GM12878 (cell line): ENCODE results near the gene CMTM1. TPM values are rescaled to one million over a fixed set of nuclear protein-coding genes. Genes with fewer than 3 reads are reported as not detected.

Experiments
- ATAC-seq: fragments of 200-7000 bp; cut with Tn5 transposase; 3 replicates; pipeline ENCODE4 v1.9.1; 2020; ENCODE audit warnings: mild to moderate bottlenecking, moderate library complexity
- BruUV-seq: library from RNA; stranded (reverse); fragments of 400-500 nt; replicated peaks from 2 replicates; lab custom pipeline; 2021; lab: Mats Ljungman, UMichigan
- CTCF ChIA-PET: fragments of 300-600 bp; sonication (Branson Sonifier 250); formaldehyde crosslinking; extraction: SDS; loops from one replicate; lab custom pipeline; 2021; ENCODE audit warnings: inconsistent platforms; lab: Yijun Ruan, JAX
- POLR2A ChIA-PET: fragments of 350-600 bp; formaldehyde crosslinking; extraction: SDS; loops from one replicate; lab custom pipeline; 2021; ENCODE audit warnings: inconsistent platforms; lab: Charles Lee
- RAD21 ChIA-PET: fragments of 300-600 bp; sonication (Branson Sonifier 250); formaldehyde crosslinking; loops from one replicate; lab custom pipeline; 2023; ENCODE audit warnings: antibody characterized with exemption; ENCODE audit not compliant: unreplicated experiment; lab: Charles Lee
- SMC1A ChIA-PET: fragments of 300-600 bp; sonication (Branson Sonifier 250); formaldehyde crosslinking; loops from one replicate; lab custom pipeline; 2023; ENCODE audit not compliant: unreplicated experiment, uncharacterized antibody; lab: Charles Lee
- DNase-seq: peaks from one replicate; pipeline ENCODE4 v3.0.0-alpha.2; 2011; ENCODE audit warnings: low read depth, low spot score
- FAIRE-seq: peaks from 3 replicates; lab custom pipeline; 2011; peaks lifted over from hg19 to GRCh38; lab: Jason Lieb, UNC
- H2AFZ ChIP-seq: 2 replicates; pipeline ENCODE4 v1.6.0; 2011; ENCODE audit warnings: low read depth, low read length, control low read depth; ENCODE audit not compliant: control insufficient read depth
- H3K27ac ChIP-seq: 2 replicates; pipeline ENCODE4 v1.5.1; 2011; ENCODE audit warnings: control low read depth; ENCODE audit not compliant: control insufficient read depth, insufficient read depth
- H3K27me3 ChIP-seq, 2 experiments: replicated peaks in 1 of 2; 2 replicates each; pipeline versions ENCODE4 v1.6.0 to v1.6.1; 2011; ENCODE audit warnings: low read length in 1 of 2; ENCODE audit not compliant: control insufficient read depth in 2 of 2, insufficient read depth in 2 of 2
- H3K36me3 ChIP-seq, 2 experiments: 2 replicates each; pipeline ENCODE4 v1.5.1; 2011; ENCODE audit warnings: low read length in 1 of 2; ENCODE audit not compliant: control insufficient read depth in 2 of 2, insufficient read depth in 2 of 2
- H3K4me1 ChIP-seq: 2 replicates; pipeline ENCODE4 v1.6.1; 2011; ENCODE audit warnings: mild to moderate bottlenecking, low read length, moderate library complexity, mixed read lengths; ENCODE audit not compliant: control insufficient read depth, insufficient read depth
- H3K4me2 ChIP-seq: 2 replicates; pipeline ENCODE4 v1.6.0; 2011; ENCODE audit warnings: control low read depth; ENCODE audit not compliant: control insufficient read depth, insufficient read depth
- H3K4me3 ChIP-seq: fragments of 200-600 bp; sonication (generic); 2 replicates; pipeline ENCODE4 v1.5.1; 2016
- H3K79me2 ChIP-seq: 2 replicates; pipeline ENCODE4 v1.6.0; 2011; ENCODE audit warnings: low read length; ENCODE audit not compliant: control insufficient read depth, insufficient read depth
- H3K9ac ChIP-seq: 2 replicates; pipeline ENCODE4 v1.8.0; 2011; ENCODE audit warnings: low read length, control low read depth, mixed read lengths; ENCODE audit not compliant: control insufficient read depth, insufficient read depth
- H3K9me3 ChIP-seq: replicated peaks from 3 replicates; pipeline ENCODE4 v1.5.1; 2011; ENCODE audit warnings: mild to moderate bottlenecking, low read length; ENCODE audit not compliant: control insufficient read depth, insufficient read depth
- H4K20me1 ChIP-seq: 2 replicates; pipeline ENCODE4 v1.6.0; 2011; ENCODE audit not compliant: control insufficient read depth, insufficient read depth
- CHD2 ChIP-seq: IDR thresholded peaks from 2 replicates; pipeline ENCODE4 v1.6.1; 2011; ENCODE audit warnings: low read depth, low read length, improper control_type of control experiment, borderline replicate concordance
- CHD4 ChIP-seq: fragments of 200-600 bp; sonication (generic); IDR thresholded peaks from 2 replicates; pipeline ENCODE4 v1.6.1; 2016; ENCODE audit warnings: mild to moderate bottlenecking
- JUNB ChIP-seq: IDR thresholded peaks from 2 replicates; pipeline ENCODE4 v1.6.1; 2016; ENCODE audit warnings: antibody characterized with exemption, mild to moderate bottlenecking
- MTA2 ChIP-seq: fragments of 450-650 bp; IDR thresholded peaks from 2 replicates; pipeline ENCODE4 v1.6.1; 2016; ENCODE audit warnings: low read depth, mild to moderate bottlenecking, moderate library complexity
- RB1 ChIP-seq: fragments of 450-650 bp; formaldehyde crosslinking; IDR thresholded peaks from 2 replicates; pipeline ENCODE4 v1.6.1; 2017; ENCODE audit warnings: mild to moderate bottlenecking, borderline replicate concordance
- SMARCA5 ChIP-seq: fragments of 450-650 bp; IDR thresholded peaks from 2 replicates; pipeline ENCODE4 v1.6.1; 2017; ENCODE audit warnings: mild to moderate bottlenecking
- STAT1 ChIP-seq: fragments of 450-650 bp; conservative IDR thresholded peaks from 2 replicates; pipeline ENCODE4 v1.6.1; 2014; ENCODE audit warnings: antibody characterized with exemption, mild to moderate bottlenecking
- TCF12 ChIP-seq: IDR thresholded peaks from 2 replicates; pipeline ENCODE4 v1.6.1; 2011; ENCODE audit warnings: low read depth, mild to moderate bottlenecking, low read length
- WRNIP1 ChIP-seq: IDR thresholded peaks from 2 replicates; pipeline ENCODE4 v1.6.1; 2011; ENCODE audit warnings: low read depth, low read length, improper control_type of control experiment, borderline replicate concordance
- WGBS: methylation state at CpG from one replicate; pipeline ENCODE4 v1.1.6; 2016; ENCODE audit warnings: low lambda C conversion rate; ENCODE audit not compliant: insufficient replicate concordance, insufficient coverage; ENCODE audit errors: missing lambda C conversion rate; 5-methylcytosine and 5-hydroxymethylcytosine counted together
- in situ Hi-C: fragments of 300-500 bp; cut with MboI; formaldehyde crosslinking; loops from 9 replicates; pipeline ENCODE4 v1.14.3; 2018; ENCODE audit warnings: mixed read lengths
- intact Hi-C: fragments of 100-400 bp; cut with micrococcal nuclease; formaldehyde crosslinking; loops from one replicate; pipeline ENCODE4 v1.14.2; 2022; ENCODE audit not compliant: unreplicated experiment
- polyA plus RNA-seq, 11 experiments: library from polyadenylated mRNA; depleted of rRNA in 4 of 11; unstranded in 6 of 11; stranded (reverse) in 5 of 11; fragments of >200 nt; fragmentation: Nextera tagmentation in 4 of 11; fragmentation: Illumina TruSeq in 1 of 11; extraction: Ambion mirVana in 4 of 11; extraction: Trizol in 1 of 11; gene quantifications; 1 replicate in 1 of 11; 2 replicates in 10 of 11; pipeline versions ENCODE4 v1.2.1 to v1.2.3, GENCODE V29; 2011 to 2016; ENCODE audit warnings: inconsistent platforms in 2 of 11, missing spikeins in 2 of 11, low read depth in 1 of 11
- total RNA-seq, 4 experiments: library from RNA; depleted of rRNA in 3 of 4; stranded (reverse); fragments of >200 nt in 3 of 4; fragmentation: Illumina TruSeq in 1 of 4; extraction: Trizol in 1 of 4; gene quantifications; 2 replicates each; pipeline versions ENCODE4 v1.2.1 to v1.2.3, GENCODE V29; 2013 to 2021
- TF ChIP-seq, protein P1 (sequence below): fragments of 450-650 bp; IDR thresholded peaks from 2 replicates; pipeline ENCODE4 v1.6.1; 2018; ENCODE audit warnings: borderline replicate concordance, mild to moderate bottlenecking; ENCODE audit not compliant: partially characterized antibody
- TF ChIP-seq, protein P2 (sequence below): fragments of 450-650 bp; IDR thresholded peaks from 2 replicates; pipeline ENCODE4 v1.6.1; 2014; ENCODE audit warnings: mild to moderate bottlenecking
- TF ChIP-seq, protein P3 (sequence below): IDR thresholded peaks from 2 replicates; pipeline ENCODE4 v1.6.1; 2012; ENCODE audit warnings: low read depth, low read length, improper control_type of control experiment
- TF ChIP-seq, protein P4 (sequence below): fragments of 450-650 bp; IDR thresholded peaks from 2 replicates; pipeline ENCODE4 v1.6.1; 2016; ENCODE audit warnings: mild to moderate bottlenecking, moderate library complexity, borderline replicate concordance

The CMTM1 gene
- total and polyA plus RNA-seq, 10 of the 15 experiments (the other 5 are each of a cell fraction or from before 2014, with no cell fraction given): 0.09 to 3.0 (median 1.4) TPM; not detected in 2

DNA sequence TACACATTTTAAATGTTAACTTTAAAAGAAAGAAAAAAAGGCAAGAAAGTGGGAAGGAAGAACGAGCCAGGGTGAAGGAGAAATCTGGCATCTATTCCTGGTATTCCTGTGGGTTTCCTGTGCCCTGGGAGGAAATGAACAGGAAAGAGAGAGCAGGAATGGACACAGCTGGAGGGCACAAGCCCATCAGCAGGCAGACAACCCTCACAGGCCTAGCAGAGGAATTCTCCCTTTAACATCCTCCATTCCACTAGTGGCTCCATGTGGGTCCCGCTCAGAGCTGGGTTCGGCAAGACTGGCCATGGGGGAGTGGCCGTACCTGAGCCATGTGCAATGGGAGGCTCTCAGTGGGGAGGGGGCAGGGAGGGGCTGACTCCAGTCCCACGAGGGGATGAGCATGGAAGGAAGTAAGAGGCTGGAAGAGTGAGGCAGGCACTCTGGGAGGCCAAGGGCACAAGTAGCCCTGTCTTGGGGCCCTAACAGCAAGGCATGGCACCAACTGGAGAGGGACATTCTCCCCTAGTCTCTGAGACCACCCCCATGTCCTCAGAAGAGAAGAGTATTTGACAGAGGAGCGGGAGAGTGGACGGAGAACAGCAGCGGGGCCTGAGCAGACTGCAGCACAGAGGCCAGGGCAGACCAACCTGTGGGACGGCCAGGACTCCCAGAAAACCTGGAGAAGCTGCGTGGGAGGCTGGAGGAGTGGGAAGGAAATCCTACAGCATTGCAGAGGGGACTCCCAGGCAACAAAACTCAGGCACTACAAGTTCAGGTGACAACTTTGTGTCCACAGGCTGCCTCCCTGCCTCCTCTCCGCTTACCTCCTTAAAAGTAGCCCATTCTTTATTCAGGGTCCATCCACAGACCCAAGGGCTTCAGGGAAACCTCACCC is 46.5 kb upstream of the CMTM1 start:
- no peak for FAIRE-seq
- WGBS: 75% methylated on average over 11 of the region's 11 CpGs
- no peaks in the 10 kb centered on the region for H3K27me3 ChIP-seq
- ChIA-PET SMC1A (interaction anchor here (0.7 to 5.4 kb wide), 7 partner anchors 7 to 70 kb away, joined by 3 to 86 read pairs (median 3); partner anchors contain the start of genes CKLF and TK2), CTCF (interaction anchor here (3.0 to 6.0 kb wide), 2 partner anchors 32 to 70 kb away, joined by 20 to 35 read pairs; partner anchors contain the start of genes CKLF and TK2), RAD21 (interaction anchor here (1.0 to 1.6 kb wide), 4 partner anchors 11 to 62 kb away, joined by 3 to 8 read pairs (median 4); partner anchors contain the start of gene CKLF), POLR2A (interaction anchor here (1.0 to 3.1 kb wide), 2 partner anchors 28 to 43 kb away, joined by 3 to 18 read pairs; no protein-coding TSS in a partner anchor)
- H3K27ac ChIP-seq: no peak overlapping the region
- no peak for TF ChIP-seq CHD4
- no peak for TF ChIP-seq WRNIP1
- TF ChIP-seq, protein P1, sequence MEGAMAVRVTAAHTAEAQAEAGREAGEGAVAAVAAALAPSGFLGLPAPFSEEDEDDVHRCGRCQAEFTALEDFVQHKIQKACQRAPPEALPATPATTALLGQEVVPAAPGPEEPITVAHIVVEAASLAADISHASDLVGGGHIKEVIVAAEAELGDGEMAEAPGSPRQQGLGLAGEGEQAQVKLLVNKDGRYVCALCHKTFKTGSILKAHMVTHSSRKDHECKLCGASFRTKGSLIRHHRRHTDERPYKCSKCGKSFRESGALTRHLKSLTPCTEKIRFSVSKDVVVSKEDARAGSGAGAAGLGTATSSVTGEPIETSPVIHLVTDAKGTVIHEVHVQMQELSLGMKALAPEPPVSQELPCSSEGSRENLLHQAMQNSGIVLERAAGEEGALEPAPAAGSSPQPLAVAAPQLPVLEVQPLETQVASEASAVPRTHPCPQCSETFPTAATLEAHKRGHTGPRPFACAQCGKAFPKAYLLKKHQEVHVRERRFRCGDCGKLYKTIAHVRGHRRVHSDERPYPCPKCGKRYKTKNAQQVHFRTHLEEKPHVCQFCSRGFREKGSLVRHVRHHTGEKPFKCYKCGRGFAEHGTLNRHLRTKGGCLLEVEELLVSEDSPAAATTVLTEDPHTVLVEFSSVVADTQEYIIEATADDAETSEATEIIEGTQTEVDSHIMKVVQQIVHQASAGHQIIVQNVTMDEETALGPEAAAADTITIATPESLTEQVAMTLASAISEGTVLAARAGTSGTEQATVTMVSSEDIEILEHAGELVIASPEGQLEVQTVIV: no peak
- no peak for TF ChIP-seq CHD2
- no peak for TF ChIP-seq STAT1
- no peak for TF ChIP-seq MTA2
- no peak for TF ChIP-seq TCF12
- TF ChIP-seq, protein P2, sequence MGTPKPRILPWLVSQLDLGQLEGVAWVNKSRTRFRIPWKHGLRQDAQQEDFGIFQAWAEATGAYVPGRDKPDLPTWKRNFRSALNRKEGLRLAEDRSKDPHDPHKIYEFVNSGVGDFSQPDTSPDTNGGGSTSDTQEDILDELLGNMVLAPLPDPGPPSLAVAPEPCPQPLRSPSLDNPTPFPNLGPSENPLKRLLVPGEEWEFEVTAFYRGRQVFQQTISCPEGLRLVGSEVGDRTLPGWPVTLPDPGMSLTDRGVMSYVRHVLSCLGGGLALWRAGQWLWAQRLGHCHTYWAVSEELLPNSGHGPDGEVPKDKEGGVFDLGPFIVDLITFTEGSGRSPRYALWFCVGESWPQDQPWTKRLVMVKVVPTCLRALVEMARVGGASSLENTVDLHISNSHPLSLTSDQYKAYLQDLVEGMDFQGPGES: no peak
- TF ChIP-seq, protein P3, sequence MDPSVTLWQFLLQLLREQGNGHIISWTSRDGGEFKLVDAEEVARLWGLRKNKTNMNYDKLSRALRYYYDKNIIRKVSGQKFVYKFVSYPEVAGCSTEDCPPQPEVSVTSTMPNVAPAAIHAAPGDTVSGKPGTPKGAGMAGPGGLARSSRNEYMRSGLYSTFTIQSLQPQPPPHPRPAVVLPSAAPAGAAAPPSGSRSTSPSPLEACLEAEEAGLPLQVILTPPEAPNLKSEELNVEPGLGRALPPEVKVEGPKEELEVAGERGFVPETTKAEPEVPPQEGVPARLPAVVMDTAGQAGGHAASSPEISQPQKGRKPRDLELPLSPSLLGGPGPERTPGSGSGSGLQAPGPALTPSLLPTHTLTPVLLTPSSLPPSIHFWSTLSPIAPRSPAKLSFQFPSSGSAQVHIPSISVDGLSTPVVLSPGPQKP: no peak
- TF ChIP-seq RB1: no peak
- no peak for TF ChIP-seq JUNB
- no peak for TF ChIP-seq SMARCA5
- TF ChIP-seq, protein P4, sequence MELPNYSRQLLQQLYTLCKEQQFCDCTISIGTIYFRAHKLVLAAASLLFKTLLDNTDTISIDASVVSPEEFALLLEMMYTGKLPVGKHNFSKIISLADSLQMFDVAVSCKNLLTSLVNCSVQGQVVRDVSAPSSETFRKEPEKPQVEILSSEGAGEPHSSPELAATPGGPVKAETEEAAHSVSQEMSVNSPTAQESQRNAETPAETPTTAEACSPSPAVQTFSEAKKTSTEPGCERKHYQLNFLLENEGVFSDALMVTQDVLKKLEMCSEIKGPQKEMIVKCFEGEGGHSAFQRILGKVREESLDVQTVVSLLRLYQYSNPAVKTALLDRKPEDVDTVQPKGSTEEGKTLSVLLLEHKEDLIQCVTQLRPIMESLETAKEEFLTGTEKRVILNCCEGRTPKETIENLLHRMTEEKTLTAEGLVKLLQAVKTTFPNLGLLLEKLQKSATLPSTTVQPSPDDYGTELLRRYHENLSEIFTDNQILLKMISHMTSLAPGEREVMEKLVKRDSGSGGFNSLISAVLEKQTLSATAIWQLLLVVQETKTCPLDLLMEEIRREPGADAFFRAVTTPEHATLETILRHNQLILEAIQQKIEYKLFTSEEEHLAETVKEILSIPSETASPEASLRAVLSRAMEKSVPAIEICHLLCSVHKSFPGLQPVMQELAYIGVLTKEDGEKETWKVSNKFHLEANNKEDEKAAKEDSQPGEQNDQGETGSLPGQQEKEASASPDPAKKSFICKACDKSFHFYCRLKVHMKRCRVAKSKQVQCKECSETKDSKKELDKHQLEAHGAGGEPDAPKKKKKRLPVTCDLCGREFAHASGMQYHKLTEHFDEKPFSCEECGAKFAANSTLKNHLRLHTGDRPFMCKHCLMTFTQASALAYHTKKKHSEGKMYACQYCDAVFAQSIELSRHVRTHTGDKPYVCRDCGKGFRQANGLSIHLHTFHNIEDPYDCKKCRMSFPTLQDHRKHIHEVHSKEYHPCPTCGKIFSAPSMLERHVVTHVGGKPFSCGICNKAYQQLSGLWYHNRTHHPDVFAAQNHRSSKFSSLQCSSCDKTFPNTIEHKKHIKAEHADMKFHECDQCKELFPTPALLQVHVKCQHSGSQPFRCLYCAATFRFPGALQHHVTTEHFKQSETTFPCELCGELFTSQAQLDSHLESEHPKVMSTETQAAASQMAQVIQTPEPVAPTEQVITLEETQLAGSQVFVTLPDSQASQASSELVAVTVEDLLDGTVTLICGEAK: no peak
- no peaks in the 10 kb centered on the region for H4K20me1 ChIP-seq
- no peak for DNase-seq
- H3K4me3 ChIP-seq: no peak overlapping the region
- ATAC-seq: no peak
- H3K9me3 ChIP-seq: no peaks in the 10 kb centered on the region
- peaks cover 75% of the 10 kb centered on the region for H3K4me1 ChIP-seq
- H3K36me3 ChIP-seq: no peaks in the 10 kb centered on the region; a peak in 1 of 4 replicates
- H2AFZ ChIP-seq: no peak overlapping the region
- H3K79me2 ChIP-seq: no peaks in the 10 kb centered on the region
- BruUV-seq: no TSS peak
- 0 out of 2 replicates have a peak overlapping the region, but pooled peaks have one; percentile 10 for H3K4me2 ChIP-seq
- in situ Hi-C loops (no loop called here), intact Hi-C loops (no loop called here)
- H3K9ac ChIP-seq: no peak overlapping the region
